ENCODE data around the gene LPP.

LPP gene

GRCh38 chr3:188778091-188778852 is 624.3 kb downstream of the LPP start:
- no peak for DNase-seq

GRCh38 chr3:188779281-188779980 is 625.5 kb downstream of the LPP start:
- no peak for DNase-seq

GRCh38 chr3:188780193-188781147 is 626.5 kb downstream of the LPP start:
- DNase-seq = peak in 1 of 2 donors; percentile 14

- no peak for DNase-seq
These were observed 628.7 kb downstream of the LPP start for GRCh38 chr3:188782613-188783124.

- DNase-seq = no peak
These were observed 632.5 kb downstream of the LPP start for GRCh38 chr3:188786424-188786823.

DNA sequence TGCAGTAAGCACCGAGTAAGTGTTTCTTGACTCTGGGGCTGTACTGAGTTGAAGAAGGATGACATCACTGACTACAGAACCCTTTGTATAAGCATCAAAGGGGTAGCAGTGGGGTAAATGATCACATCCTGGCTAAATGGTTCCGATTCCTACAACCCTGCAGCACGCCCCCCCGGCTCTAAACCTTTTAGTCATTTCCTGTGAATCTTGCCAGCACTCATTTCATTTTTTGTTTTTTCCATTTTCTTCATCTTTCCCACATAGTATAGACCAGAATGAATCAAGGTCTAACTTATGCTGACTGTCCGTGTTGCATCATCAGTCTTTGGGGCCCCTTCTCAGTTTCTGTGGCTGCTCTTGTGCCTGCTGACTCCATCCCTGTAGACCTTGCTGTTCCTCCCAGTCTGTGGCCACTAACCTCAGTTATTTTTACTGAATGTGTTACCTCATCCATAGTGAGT is 634.7 kb downstream of the LPP start:
- no peak for DNase-seq

- DNase-seq = no peak
These were observed 635.3 kb downstream of the LPP start for GRCh38 chr3:188789251-188789650.

GRCh38 chr3:188791311-188791710 is 637.4 kb downstream of the LPP start:
- no peak for DNase-seq

DNA sequence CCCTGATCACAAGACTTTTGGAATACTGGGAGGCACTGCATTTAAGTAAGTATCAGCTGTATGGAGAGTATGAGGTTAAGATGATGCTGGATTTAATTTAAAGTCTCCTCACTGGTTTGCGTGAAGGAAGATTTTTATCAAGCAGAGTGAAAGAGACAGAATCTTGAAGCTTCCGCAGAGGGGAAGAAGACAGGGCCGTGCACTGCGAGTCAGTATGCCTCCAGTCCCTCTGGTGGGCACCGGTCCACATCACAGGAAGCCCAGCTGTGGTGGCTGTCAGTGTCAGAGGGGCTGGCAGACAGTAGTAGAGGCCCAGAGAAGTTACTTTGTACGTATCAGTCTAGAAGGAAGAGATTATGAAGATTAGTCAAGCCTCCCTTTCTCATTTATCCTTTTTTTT is 638.8 kb downstream of the LPP start:
- peak; percentile 28 to 34 for DNase-seq

DNA sequence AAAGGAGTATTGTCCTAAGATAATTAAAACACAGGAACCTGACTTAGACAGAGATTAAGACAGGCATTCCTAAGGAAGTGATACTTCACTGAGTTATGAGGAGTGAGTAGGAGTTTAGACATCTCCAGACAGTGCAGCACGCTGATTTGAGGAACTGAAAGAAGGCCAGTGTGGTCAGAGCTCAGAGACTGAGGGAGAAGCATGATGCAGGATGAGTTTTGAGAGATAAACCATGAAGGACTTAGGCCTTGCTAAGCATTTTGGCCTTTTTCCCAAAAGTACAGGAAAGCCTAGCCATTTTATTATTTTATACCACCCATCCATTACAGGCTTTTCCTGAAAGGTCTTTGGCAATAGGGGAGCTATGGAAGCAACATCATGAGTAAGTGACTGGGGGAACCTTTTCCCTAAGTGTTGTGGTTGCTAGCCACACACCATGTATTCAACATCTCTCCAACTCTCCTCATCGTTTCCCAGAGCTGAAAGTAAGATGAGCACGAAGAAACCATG is 642.2 kb downstream of the LPP start:
- DNase-seq = peak in 1 of 2 donors; percentile 57

- no peak for DNase-seq
These were observed 643.1 kb downstream of the LPP start for GRCh38 chr3:188797045-188797444.

- no peak for DNase-seq
These were observed 644.7 kb downstream of the LPP start for GRCh38 chr3:188798556-188799145.

DNA sequence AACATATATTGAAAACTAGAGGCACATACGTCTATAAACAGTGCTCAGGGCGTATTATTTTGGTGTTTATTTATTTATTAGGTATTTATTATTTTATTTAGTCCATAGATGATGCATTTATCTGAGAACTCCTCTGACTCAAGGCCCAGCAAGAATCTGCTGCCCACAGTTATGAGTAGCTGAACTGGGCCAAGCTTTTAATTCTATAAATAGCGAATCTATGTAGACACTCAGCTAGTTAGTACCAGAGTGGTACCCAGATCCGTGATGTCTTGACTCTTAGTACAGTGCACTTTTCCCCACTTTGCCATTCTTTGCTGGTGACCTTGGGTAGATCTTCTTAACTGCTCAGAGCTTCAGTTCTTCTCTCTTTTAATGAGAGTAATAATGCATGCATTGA is 647.4 kb downstream of the LPP start:
- no peak for DNase-seq

GRCh38 chr3:188802645-188803044 is 648.7 kb downstream of the LPP start:
- DNase-seq = no peak

- no peak for DNase-seq
These were observed 653.0 kb downstream of the LPP start for GRCh38 chr3:188807006-188807405.

DNA sequence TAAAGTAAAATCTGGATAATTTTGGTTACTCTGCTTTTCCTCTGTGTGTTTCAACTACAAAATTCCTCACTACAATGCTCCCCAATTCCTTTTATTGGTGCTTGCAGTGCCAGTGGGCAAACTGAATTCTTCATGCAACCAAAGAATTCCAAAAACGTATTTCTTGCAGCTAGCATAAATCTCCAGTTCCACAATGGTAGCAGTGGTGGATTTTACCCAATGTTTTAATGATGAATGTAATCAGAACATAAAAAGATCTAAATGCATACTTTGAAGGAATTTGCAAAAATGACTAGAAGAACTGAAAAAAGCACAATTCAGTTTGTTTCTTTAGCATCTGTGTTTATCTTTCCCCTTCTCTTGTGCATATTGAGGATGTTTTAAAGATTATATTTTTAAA is 658.2 kb downstream of the LPP start:
- DNase-seq = no peak

GRCh38 chr3:188814581-188814980 is 660.6 kb downstream of the LPP start:
- no peak for DNase-seq

DNA sequence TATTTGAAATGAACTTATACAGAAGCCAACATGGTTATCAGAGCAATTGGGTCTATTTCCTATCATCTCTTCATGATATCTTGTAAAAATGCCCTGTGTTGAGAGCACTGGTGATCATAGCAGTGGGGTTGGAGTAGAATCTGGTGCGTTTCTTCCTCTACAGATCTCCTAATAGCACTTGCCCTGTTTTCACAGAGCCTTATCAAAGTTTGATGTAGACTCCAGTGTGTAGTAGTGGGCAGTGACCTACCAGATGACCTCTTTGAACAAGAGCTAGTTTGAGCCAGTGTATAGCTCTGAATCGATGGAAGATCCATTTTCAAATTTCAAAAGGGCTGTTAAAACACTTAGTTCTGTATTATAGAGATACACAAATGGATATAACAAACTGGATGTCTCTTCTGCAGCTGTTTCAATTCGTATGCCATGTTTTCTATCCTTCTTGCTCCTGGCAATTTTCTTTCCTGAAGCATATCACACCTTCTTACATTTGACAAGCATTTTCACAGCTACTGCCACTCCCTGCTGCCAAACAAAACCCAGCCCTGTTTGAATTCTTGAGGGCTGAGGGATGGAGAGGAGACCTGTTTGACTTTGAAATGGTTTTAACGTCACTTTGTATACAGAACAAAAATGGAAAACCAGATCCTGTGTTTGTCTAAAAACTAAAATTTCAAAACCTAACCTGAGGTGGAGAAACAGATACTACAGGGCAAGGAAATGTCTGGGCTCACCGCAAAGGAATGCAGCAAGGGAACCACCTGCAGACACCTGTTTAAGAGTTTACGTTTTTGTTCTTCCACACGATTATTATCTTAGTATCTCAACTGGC is 663.4 kb downstream of the LPP start:
- DNase-seq = no peak

DNA sequence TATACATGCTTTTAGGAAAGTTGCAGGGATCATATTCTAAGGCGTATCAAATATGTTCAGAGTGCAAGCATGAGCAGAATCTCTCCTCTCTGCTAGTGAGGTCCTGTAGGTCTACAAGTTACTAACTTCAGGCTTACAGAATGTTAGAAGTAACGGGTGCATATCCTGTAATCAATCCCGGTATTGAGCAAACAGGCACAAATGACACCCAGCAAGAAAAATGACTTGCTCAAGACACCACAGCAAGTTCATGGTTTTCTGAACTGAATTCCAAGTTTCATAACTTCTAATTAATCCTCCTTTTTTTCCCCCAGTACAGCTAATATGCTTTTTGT is 663.9 kb downstream of the LPP start:
- DNase-seq = no peak

DNA sequence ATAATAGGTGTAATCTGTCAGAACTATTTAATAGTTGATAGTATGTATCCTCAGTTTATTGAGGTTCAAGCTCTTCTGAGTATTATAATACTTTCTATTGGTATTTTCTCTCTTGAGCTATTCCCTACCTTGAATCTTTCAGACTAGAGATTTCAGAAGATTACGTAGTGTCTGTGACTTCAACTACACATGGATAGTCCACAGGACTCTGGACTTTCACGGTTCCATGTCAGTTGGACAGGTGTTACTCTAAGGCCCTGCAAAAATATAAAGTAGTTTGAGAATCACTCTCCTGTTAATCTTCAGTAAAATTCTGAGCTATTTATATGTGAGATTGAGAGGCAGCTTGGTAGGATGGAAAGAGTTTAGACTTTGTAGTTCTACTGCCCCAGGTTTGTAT is 664.3 kb downstream of the LPP start:
- no peak for DNase-seq

DNA sequence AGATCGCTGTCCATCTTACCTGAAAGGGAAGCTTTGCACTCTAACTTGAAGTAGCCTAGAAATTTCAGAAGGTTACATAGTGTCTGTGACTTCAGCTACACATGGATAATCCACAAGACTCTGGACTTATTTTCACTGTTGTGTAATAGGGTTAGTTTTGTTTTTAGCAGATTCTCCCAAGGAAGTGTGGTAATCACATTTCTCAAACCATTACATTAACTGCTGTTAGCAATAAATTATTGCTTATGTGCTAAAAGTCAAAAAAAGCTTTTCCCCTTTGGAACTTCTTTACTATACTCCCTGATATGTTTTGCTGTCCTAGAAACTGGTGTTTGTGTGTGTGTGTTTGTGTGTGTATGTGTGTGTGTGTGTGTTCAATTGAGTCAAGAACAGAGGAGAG is 666.0 kb downstream of the LPP start:
- DNase-seq = no peak

- no peak for DNase-seq
These were observed 668.0 kb downstream of the LPP start for GRCh38 chr3:188822004-188822403.
